GM18517 (cell line): ENCODE data around the gene ARHGAP9.
"Not testable (repeated sequence)": the region's sequence is repeated elsewhere in the genome, so short reads cannot be mapped to it uniquely, and the experiment has no call there.

ENCODE experiments used
- ATAC-seq: cut with Tn5 transposase; IDR thresholded peaks from one replicate; pipeline ENCODE4 v1.9.1; 2021; ENCODE audit warnings: mild to moderate bottlenecking, moderate library complexity; ENCODE audit not compliant: unreplicated experiment

The ARHGAP9 gene

DNA sequence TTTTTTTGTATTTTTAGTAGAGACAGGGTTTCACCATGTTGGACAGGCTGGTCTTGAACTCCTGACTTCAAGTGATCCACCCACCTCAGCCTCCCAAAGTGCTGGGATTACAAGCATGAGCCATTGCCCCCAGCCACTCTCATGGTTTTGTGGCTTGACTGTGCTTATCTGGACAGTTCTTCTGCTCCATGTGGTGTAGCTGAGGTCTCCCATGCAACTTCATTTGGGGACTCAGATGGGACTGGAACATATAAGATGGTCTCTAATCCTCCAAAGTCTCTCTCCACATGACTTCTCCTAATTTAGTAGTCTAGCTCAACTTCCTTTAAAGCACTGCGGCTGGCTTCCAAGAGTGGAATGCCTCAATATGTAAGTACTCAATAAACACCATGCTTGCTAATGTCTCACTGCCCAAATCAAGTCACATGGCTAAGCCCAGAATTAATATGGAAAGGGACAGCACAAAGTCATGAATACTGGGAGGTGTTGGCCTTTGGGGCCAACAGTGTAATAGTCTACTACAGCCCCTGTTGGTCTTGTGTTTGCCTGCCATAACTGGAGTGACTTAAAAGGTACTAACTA is 37.7 kb downstream of the ARHGAP9 start:
- no peak for ATAC-seq

- ATAC-seq = not testable (repeated sequence)
These were observed 38.3 kb downstream of the ARHGAP9 start for GRCh38 chr12:57441393-57441792.

DNA sequence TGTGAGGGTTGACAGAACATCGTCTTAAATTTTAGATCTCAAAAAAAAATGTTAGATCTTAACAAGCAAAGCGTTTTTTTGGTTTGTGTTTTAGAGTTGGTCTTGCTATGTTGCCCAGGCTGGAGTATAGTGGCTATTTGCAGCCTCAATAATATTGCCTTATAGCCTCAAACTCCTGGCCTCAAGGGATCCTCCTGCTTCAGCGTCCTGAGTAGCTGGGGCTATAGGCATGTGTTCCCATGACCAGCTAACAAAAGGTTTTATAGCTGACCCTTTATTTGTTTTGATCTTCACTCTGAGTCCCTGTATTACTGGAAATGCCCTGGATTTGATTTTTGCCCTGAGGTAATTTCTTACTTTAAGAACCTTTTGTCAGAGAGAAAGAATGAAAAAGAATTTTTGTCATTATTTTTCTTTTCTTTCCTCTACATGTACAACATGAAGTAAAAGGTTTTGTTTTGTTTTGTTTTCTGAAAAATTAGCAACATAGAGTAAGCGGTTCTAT is 39.9 kb downstream of the ARHGAP9 start:
- ATAC-seq = no peak

- no peak for ATAC-seq
These were observed 41.3 kb downstream of the ARHGAP9 start for GRCh38 chr12:57438400-57438799.

GRCh38 chr12:57435293-57435692 is 44.4 kb downstream of the ARHGAP9 start:
- no peak for ATAC-seq

GRCh38 chr12:57434517-57435223 is 45.0 kb downstream of the ARHGAP9 start, which contains the start of gene INHBC:
INHBC (plus strand) TSS chr12:57434784; CDS start chr12:57434887, 103 bp downstream.
- ATAC-seq = no peak

GRCh38 chr12:57433370-57433769 is 46.3 kb downstream of the ARHGAP9 start:
- ATAC-seq = no peak

DNA sequence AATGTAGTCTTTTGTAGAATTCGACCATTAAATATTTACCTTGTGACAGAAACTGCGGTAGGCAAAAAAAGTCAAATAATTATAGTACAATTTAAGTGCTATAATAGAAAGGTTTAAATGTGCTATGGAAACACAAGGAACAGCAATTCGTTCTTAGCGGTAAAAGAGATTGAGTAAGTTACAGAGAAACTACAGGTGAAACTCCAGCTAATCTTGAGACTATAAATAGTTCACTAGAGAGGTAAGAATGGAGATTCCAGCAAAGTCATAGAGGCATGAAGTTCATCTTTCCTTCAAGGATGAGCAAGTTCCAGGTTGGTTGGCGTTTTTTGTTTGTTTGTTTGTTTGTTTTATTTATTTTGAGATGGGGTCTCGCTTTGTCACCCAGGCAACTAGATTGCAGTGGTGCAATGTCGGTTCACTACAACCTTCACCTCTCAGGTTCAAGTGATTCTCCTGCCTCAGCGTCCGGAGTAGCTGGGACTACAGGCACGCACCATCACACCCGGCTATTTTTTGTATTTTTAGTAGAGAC is 47.9 kb downstream of the ARHGAP9 start:
- ATAC-seq = no peak

GRCh38 chr12:57430931-57431566 is 48.6 kb downstream of the ARHGAP9 start, which contains the start of gene R3HDM2:
R3HDM2 (minus strand) TSS chr12:57431043; CDS start chr12:57310428, 120,615 bp downstream.
- ATAC-seq = peak; percentile 83

DNA sequence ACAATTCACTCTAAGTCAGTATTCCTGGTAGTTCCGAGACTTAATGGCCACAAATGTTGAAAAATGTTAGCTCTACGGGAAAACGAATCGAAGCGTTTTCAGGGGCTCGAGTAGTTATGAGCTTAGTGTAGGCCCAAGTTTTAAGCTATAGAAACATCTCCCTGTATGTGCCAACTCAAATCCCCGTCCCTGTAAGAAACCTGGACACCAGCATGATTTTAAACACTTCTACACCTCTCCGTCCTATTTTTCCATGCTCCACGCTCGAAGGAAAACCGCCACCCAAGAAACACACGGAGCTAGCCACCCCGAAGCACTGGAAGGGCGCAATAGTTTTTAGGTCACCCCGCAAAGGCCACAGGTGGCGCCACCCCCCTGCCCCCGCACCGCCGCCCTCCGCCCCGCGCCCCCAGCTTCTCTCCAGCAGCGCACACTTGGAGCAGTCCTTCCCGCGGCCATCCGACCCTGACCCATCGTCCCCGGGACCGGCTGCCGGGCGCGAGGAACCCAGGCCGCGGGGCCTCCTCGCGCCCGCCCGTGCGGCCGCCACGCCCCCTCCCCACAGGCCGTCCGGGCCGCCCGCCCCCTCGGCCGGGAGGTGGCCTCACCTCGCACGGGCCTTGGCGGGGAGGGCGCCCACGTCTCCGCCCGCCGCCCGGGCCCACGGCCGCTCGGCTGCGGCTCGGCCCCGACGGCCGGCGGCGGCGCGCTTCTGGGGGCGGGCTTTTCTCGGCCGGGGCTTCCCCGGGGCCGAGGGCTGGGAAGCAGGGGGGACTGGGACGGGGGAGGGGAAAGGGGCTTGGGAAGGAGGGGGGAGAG is 49.3 kb downstream of the ARHGAP9 start:
- peak; percentile 16 for ATAC-seq

- ATAC-seq = no peak
These were observed 50.1 kb downstream of the ARHGAP9 start for GRCh38 chr12:57429473-57430111.

GRCh38 chr12:57428965-57429364 is 50.7 kb downstream of the ARHGAP9 start:
- no peak for ATAC-seq

DNA sequence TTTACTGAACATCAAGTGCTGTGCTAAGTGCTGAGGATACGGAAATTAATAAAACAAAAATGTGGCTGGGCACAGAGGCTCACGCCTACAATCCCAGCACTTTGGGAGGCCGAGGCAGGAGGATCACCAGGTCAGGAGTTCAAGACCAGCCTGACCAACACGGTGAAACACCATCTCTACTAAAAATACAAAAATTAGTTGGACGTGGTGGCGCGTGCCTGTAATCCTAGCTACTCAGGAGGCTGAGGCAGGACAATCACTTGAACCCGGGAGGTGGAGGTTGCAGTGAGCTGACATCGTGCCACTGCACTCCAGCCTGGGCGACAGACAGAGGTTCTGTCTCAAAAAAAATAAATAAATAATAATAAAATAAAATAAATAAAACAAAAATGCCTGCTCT is 52.7 kb downstream of the ARHGAP9 start:
- not testable (repeated sequence) for ATAC-seq
